LoVo (cell line): Measurements from ENCODE around the gene LHX3.

ENCODE experiments used
- DNase-seq: peaks from one replicate; pipeline ENCODE4 v3.0.0-alpha.2; 2016; ENCODE audit warnings: low spot score

Gene LHX3

GRCh38 chr9:136226680-136227407 lies 21.9 kb upstream of the LHX3 start:
- DNase-seq, result no peak

DNA sequence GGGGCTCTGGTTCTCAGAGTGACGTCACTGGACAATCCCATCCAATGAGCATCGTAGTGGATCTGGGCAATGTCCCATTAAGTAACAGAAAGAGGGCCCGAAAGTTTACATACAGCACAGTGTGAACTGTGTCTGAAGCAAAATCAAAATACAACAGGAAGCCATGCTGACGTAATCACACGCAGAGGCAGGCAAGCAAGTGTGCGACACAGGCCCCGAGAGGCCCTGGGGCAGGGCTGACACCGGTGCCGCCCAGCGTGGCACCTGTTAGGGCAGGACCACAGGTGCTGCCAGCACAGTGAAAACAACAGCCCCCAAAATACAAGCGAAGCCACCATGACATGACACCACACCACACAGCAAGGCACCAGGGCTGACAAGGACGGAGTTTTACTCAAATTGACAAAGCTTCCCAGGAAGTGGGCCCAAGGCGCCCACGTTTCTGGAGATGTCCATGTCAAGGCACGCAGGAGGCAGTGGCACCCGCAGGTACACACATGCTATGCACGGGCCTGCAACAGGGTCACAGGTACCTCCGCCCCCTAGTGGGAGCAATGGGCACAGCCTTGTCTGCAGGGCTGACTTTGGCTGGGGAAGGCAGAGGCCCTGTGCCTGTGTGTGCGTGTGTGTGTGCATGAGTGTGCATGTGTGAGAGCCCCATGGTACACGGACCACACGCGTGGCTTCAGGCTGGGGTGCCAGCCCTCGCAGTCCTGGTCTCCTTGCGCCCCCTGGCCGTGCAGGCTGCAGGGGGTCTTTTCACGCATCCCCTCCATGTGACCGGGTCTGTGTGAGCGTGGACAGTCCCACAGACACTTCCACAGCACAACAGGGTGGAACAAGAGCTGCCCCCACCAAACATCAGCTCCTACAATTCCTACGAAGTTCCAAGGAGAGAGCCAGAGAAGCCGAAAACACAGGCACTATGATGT lies 21.1 kb upstream of the LHX3 start:
- DNase-seq, result peak; percentile 44

- DNase-seq, result no peak
Measured at GRCh38 chr9:136225366-136225747, 20.4 kb upstream of the LHX3 start.

DNA sequence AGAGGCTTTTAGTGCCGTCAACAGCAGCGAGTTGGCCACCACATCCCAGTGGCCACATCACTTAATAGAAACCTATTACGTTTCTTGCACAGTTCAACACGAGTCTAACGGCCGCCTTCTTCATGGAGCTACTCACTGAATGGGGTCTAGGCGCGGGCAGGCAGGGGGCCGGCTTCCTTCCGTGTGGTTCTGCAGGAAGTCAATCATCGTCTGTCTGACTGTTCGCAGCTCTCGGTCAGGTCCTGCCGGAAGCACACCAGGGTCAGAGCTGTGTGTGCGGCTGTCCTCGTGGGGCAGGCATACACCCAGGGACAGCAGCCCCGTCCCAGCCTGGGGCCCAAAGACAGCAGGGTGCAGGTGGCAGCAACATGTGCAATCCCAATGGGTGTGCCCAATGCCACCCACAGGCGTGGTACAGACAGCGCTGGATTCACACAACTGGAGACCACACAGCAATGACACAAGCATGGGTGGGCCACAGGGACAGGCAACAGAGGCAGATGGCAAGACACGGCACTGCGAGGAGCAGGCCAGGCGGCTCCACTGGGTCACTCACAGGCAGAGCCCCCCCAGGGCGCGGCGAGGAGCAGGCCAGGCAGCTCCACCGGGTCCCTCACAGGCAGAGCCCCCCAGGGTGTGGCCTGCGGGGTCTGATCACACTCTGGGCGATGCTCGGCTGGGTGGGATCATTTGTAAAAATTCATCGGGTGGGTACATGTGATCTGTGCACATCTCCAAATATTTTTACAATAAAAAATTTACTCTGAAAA lies 19.1 kb upstream of the LHX3 start:
- no peak for DNase-seq

DNA sequence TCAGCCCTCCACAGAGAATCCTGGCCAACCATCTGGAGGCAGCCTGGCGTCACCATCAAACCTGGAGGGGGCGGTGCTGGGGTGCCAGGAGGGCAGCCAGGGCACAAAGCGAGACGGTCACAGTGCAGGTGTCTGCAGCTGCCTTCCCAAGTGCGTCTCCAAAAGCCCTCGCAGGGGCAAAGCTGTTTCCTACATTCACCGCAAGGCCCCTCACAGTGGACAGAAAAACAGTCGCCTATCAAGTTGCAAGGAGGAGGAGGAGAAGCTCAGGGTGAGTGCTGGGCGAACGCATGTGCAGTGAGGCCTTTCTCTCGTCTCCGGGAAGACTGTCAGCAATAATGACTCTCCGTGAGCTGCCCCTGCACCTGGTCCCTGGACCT lies 18.0 kb upstream of the LHX3 start:
- DNase-seq, result no peak

DNA sequence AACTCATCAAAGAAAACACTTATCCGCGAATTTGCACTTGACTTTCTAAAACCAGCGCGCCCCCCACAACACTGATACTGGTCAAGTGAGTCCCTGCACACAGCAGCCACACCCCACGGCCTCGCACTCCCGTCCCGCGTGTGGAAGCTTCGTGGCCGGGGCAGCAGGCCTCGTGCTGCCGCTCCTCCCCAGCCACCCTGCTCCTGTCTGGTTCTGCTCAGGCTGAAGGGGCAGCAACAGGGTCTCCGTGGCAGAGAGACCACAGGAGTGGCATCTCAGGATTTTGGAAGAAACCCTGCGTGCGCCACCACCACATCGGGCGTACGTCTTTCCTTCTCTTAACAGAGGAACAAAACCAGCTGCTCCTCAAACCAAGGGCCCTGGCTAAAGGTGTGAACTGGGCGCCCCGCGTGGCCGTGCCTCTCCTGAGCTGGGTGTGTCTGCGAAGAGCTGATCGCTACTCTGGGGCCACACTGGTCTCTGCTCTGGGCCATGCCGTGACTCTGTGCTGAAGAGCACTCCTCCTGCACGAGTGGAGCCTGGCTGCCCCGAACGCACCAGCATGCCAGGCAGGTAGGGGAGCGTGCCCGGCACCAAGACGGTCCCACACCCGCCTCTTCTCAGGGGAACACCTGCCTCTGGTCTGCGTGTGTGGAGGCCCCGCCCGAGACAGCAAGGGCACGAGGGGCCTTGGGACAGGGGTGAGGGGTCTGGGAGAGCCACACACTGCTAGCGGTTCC lies 17.4 kb upstream of the LHX3 start:
- DNase-seq, result no peak

DNA sequence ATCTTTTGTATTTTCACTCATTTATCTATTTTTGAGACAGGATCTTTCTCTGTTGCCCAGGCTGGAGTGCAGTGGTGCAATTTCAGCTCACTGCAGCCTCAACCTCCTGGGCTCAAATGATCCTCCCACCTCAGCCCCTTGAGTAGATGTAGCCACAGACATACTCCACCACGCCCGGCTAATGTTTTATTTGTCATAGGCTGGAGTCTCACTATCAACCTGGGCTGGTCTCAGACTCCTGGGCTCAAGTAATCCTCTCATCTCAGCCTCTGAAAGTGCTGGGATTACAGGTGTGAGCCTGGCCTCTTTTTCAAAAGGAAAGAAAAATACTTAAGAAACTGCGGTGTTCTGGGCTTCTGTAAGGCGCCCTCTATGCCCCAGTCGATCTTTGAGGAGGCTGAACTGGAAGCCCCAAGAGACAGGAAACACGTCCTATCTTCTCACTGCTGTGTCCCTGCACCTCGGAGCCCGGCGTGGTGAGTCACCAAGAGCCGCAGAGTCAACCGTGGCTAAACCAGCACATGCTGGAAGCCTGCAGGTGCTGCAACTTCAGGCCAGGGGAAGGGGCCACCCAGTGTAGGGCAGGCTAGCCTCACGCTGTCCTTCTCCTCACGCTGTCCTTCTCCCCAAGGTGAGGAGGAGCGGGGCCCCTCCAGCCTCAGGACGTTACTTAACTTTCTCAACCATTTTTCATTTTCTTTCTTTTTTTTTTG lies 15.2 kb upstream of the LHX3 start:
- no peak for DNase-seq

GRCh38 chr9:136219276-136219675 lies 14.3 kb upstream of the LHX3 start:
- DNase-seq, result peak; percentile 3

DNA sequence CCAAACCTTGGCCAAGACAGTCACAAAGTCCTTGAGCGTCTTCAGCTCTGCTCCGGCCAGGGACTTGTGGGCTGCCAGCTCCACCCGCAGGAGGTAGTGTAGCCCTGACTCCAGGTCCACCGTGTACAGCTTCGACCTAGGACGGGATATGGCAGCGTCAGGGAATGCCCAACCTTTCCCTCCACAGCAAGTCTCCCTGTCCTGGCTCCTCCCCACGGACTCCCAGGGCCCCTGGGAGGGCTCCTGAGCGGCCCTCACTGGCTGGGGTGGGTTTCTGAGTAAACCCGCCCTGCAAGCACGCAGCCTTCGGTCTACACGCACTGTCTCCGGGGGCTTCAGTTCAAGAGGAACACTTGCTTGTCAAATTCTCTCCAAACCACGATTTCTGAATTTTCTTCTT lies 13.7 kb upstream of the LHX3 start:
- no peak for DNase-seq

DNA sequence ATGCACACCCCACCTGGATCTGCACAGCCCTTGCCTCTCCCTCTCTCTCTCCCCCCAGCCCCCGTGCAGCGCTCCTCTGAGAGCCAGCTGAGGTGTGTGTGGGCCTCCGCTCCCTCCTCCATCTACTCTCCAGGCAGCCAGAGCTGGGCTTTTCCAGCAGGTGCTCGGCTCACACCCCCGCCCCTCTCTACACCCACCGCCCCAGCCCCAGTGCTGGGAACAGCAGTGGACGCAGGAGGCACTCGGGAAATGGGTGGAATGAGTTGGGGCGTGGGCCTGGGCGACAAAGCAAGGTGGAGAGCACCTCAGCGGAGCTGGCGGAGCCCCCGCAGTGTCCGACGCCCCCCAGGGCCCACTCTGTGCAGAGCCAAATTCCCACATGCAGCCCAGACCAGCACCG lies 13.3 kb upstream of the LHX3 start:
- no peak for DNase-seq

- no peak for DNase-seq
Measured at GRCh38 chr9:136216541-136217244, 11.8 kb upstream of the LHX3 start.

DNA sequence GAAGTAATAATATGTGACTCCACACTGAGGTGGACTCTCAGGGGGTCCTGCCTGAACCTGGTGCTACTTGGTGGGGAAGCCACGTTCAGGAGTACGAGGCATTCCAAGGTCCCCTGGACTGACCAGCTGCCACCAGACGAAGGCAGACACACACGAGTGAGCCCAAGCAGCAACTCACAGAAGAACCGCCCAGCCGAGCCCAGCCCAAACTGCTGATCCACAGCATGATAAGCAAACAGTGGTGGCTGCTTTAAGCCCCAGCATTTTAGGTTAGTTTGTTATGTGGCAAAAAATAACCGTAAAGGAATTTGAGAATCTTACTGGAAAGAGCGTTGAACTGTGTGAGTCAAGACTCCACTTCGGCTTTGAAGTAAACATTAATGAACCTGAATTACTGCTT lies 8.8 kb upstream of the LHX3 start:
- DNase-seq, result no peak

GRCh38 chr9:136212345-136212950 lies 7.5 kb upstream of the LHX3 start:
- DNase-seq, result no peak

DNA sequence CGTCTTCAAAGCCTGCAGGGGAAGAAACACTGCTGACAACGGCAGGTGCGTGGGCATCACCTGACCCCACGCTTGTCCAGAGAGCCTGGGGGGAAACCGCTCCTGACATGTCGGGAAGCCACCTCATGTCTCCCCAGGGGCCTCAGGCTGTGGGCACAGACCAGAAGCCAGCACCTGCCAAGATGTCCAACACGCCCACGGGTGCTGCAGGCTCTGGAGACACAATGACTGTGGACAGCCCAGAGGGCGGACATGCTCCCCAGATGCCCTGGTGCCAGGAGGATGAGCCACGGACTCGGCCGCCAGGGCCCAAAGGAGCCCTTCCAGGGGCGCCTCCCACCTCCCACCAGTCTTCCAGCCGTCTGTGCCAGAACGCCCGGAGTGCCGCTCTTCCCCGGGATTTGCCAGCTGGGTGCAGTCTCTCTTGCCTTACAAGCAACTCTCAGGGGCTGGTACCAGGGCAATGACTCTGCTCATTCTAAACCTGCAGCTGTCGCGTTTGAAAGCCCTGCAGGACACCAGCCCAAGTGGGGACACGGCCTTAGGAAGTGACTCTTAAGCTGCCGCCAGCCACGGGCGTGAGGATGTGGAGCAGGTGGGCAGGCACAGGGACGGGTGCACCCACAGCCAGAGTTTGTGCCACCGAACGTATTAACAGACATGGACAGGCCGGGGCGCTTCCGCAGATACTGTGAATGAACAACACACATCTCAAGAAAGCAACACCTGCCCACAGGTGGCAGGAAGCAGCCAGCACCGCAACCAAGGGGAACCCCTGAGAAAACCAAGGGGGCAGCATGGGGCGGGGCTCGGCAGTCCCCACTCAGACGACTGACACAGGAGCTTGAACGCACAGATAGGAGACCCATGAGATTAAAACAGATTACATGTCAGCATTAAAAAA lies 6.8 kb upstream of the LHX3 start:
- no peak for DNase-seq

DNA sequence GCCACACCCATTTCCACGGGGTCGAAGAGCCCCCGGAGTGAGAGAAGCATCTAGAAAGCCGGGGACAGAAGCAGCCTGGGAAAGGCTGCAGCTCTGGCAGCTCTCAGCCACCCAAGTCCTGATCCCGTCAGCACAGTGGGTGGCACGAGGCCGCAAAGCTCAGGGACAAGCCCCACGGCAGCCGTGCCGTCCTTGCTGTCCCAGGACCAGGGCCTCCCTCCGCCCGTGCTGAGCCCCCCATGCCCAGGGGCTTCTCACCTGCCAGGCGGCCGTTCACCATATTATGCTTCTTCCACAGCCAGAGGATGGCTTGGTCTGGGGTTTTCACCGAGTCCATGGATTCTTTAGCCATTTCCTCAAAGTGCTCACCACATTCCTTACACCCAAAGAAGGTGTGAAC lies 6.1 kb upstream of the LHX3 start:
- no peak for DNase-seq

DNA sequence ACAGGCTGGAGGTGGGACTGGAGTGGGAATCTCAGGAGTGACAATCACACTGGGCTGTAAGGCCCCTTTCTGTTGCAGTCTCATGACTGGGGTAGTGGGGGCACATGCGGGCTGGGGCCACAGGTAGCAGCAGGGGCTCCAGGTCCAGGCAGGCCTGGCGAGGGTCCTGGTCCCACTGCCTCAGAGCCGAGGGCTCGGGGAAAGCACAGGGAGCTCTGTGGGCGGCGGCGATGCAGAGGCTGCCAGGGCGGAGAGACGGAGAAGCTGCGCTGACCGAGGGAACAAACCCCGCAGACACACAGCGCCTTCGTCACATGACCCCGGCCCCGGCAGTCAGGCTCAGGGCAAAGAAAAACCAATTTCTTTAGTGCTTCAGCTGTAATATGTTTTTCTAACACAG lies 5.3 kb upstream of the LHX3 start:
- no peak for DNase-seq

DNA sequence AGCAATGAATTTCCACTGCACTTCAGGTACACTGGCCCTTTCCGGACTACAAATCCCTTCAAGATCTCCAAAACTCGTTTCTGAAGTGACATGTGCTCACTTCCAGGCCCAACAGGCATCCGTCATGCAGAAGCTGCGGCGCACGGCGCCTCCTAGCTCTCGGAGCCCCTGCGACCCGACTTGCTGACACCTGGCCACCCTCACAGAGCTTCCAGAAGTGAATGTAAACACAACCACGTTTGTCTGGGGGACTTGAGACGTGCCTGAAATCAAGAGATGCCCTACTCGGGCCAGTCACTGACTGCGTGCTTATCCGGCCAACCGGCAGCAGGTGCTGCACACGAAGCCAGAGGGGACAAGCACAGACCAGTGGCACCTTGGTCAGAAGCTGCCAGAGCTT lies 4.9 kb upstream of the LHX3 start:
- DNase-seq, result no peak

- DNase-seq, result no peak
Measured at GRCh38 chr9:136209232-136209631, 4.3 kb upstream of the LHX3 start.

DNA sequence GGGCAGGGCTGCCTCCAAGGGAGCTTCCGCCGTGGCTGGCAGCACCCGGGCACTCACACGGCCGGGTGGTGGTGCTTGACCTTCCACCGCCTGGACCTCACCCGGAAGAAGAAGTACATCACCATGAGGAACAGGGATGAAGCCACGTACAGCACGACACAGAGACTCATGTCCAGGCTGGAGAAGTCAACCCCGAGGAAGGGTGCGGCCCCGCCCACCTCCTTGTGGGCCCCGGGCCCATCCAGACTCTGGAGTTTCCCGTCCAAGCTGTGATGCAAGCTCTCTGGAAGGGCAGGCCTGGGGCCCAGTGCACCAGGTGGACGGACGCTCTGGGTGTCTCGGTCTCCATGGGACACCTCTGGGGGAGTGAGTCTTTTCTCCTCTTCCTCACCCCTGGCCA lies 3.7 kb upstream of the LHX3 start:
- no peak for DNase-seq
